Panc1 (cell line): ENCODE measurements around the gene CUX1. TPM values are rescaled to one million over a fixed set of nuclear protein-coding genes. Genes with fewer than 3 reads are reported as not detected.

ENCODE experiments used
- ATAC-seq: fragments of 200-7000 bp; cut with Tn5 transposase; 2 replicates; pipeline ENCODE4 v1.9.1; 2020; ENCODE audit warnings: mild to moderate bottlenecking, moderate library complexity
- BruUV-seq: library from RNA; stranded (reverse); fragments of 400-500 nt; replicated peaks from 2 replicates; lab custom pipeline; 2021; lab: Mats Ljungman, UMichigan
- CTCF ChIA-PET: fragments of 300-600 bp; sonication (Branson Sonifier 250); formaldehyde crosslinking; loops from one replicate; lab custom pipeline; 2022; ENCODE audit warnings: antibody characterized with exemption; lab: Charles Lee
- POLR2A ChIA-PET: fragments of 300-600 bp; sonication (Branson Sonifier 250); formaldehyde crosslinking; loops from one replicate; lab custom pipeline; 2022; ENCODE audit warnings: antibody characterized with exemption; lab: Charles Lee
- DNase-seq: peaks from one replicate; pipeline ENCODE4 v3.0.0-alpha.2; 2010; ENCODE audit warnings: low read depth, low spot score
- H3K27ac ChIP-seq: 2 replicates; pipeline ENCODE4 v1.5.1; 2011; ENCODE audit warnings: mild to moderate bottlenecking, low read length, inconsistent platforms
- H3K27me3 ChIP-seq: fragments of 200-500 bp; sonication (Bioruptor generic); 2 replicates; pipeline ENCODE4 v1.6.0; 2014; ENCODE audit warnings: low read length, inconsistent platforms; ENCODE audit not compliant: control insufficient read depth, insufficient read depth
- H3K36me3 ChIP-seq: fragments of 200-500 bp; sonication (Bioruptor generic); 2 replicates; pipeline ENCODE4 v1.5.1; 2014; ENCODE audit warnings: inconsistent platforms, mild to moderate bottlenecking, low read length, moderate library complexity; ENCODE audit not compliant: control insufficient read depth, insufficient read depth
- H3K4me1 ChIP-seq: 2 replicates; pipeline ENCODE4 v1.5.1; 2011; ENCODE audit warnings: inconsistent platforms, mild to moderate bottlenecking, low read length, moderate library complexity; ENCODE audit not compliant: control insufficient read depth, insufficient read depth
- H3K4me3 ChIP-seq, 2 experiments: 2 replicates each; pipeline ENCODE4 v1.5.1; 2011 to 2012; ENCODE audit warnings: low read depth in 2 of 2, low read length in 2 of 2, mild to moderate bottlenecking in 2 of 2, inconsistent platforms in 1 of 2, moderate library complexity in 1 of 2
- H3K9me3 ChIP-seq: fragments of 200-500 bp; sonication (Bioruptor generic); 2 replicates; pipeline ENCODE4 v1.5.1; 2014; ENCODE audit warnings: low read depth, mild to moderate bottlenecking, inconsistent platforms, low read length, moderate library complexity; ENCODE audit not compliant: control insufficient read depth, insufficient read depth
- CTCF ChIP-seq: fragments of 450-650 bp; IDR thresholded peaks from 2 replicates; pipeline ENCODE4 v1.5.1; 2017; ENCODE audit warnings: mild to moderate bottlenecking
- POLR2AphosphoS5 ChIP-seq: IDR thresholded peaks from 2 replicates; pipeline ENCODE4 v1.6.1; 2012; ENCODE audit warnings: mild to moderate bottlenecking, low read depth, low read length, moderate library complexity
- SIN3A ChIP-seq: IDR thresholded peaks from 2 replicates; pipeline ENCODE4 v1.6.1; 2012; ENCODE audit warnings: low read depth, mild to moderate bottlenecking, low read length, moderate library complexity, borderline replicate concordance; ENCODE audit not compliant: insufficient read depth
- TCF7L2 ChIP-seq: IDR thresholded peaks from 2 replicates; pipeline ENCODE4 v1.6.1; 2011; ENCODE audit warnings: mild to moderate bottlenecking, low read depth, low read length, inconsistent platforms
- in situ Hi-C: cut with HindIII; loops from 2 replicates; pipeline ENCODE4 v1.10.0; 2016; ENCODE audit warnings: low sequenced_read_pairs, low pct_unique_long_range_greater_than_20kb
- intact Hi-C: fragments of 100-400 bp; cut with micrococcal nuclease; formaldehyde crosslinking; loops from one replicate; pipeline ENCODE4 v1.10.0; 2022; ENCODE audit not compliant: unreplicated experiment
- total RNA-seq: library from RNA; stranded (reverse); gene quantifications from one replicate; pipeline ENCODE4 v1.2.1, GENCODE V29; 2021; ENCODE audit not compliant: unreplicated experiment
- TF ChIP-seq, protein P1 (sequence below), 2 experiments: IDR thresholded peaks; 2 replicates each; pipeline ENCODE4 v1.6.1; 2011 to 2012; ENCODE audit warnings: low read depth in 2 of 2, control low read depth in 1 of 2, low read length in 1 of 2, mild to moderate bottlenecking in 1 of 2, moderate library complexity in 1 of 2; ENCODE audit not compliant: insufficient read depth in 1 of 2

The CUX1 gene
- total RNA-seq, 1 experiment from 2014 or later = 50.9 TPM

DNA sequence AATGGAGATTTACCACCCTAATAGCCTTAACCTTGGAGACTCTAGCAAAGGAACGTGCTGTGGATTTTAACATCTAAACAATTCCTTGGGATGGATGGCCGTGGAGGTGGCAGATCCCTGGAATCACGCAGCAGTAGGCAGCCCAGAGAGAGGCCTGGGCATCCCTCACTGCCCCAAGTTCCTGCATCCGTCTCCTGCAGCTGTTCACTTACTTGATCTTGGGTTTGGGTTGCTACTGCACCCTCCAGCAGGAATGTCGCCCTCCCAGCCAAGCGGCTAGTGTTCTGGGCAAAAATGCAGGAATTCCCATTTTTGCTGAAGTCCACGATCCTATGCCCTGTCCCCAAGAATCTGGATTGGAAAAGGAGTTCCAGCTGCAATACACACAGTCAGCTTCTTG lies 302.5 kb downstream of the CUX1 start:
- H3K27me3 ChIP-seq = no peaks in the 10 kb centered on the region
- DNase-seq (no peak), ATAC-seq (no peak)
- H3K36me3 ChIP-seq = no peaks in the 10 kb centered on the region; the same call in 1 of the 2 replicates
- H3K4me3 ChIP-seq = no peak overlapping the region
- no peak for TF ChIP-seq CTCF
- TF ChIP-seq TCF7L2 = no peak
- no peak for TF ChIP-seq POLR2AphosphoS5
- no peak for TF ChIP-seq SIN3A
- TF ChIP-seq, protein P1, sequence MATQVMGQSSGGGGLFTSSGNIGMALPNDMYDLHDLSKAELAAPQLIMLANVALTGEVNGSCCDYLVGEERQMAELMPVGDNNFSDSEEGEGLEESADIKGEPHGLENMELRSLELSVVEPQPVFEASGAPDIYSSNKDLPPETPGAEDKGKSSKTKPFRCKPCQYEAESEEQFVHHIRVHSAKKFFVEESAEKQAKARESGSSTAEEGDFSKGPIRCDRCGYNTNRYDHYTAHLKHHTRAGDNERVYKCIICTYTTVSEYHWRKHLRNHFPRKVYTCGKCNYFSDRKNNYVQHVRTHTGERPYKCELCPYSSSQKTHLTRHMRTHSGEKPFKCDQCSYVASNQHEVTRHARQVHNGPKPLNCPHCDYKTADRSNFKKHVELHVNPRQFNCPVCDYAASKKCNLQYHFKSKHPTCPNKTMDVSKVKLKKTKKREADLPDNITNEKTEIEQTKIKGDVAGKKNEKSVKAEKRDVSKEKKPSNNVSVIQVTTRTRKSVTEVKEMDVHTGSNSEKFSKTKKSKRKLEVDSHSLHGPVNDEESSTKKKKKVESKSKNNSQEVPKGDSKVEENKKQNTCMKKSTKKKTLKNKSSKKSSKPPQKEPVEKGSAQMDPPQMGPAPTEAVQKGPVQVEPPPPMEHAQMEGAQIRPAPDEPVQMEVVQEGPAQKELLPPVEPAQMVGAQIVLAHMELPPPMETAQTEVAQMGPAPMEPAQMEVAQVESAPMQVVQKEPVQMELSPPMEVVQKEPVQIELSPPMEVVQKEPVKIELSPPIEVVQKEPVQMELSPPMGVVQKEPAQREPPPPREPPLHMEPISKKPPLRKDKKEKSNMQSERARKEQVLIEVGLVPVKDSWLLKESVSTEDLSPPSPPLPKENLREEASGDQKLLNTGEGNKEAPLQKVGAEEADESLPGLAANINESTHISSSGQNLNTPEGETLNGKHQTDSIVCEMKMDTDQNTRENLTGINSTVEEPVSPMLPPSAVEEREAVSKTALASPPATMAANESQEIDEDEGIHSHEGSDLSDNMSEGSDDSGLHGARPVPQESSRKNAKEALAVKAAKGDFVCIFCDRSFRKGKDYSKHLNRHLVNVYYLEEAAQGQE (IDR thresholded peaks at IDR 0.05; ENCODE audit: insufficient read depth in 1 of 2, low read depth in 2 of 2, low read length in 1 of 2) = no peak
- H3K27ac ChIP-seq = no peak overlapping the region
- no peaks in the 10 kb centered on the region for H3K9me3 ChIP-seq
- H3K4me1 ChIP-seq = peaks cover 6% of the 10 kb centered on the region; the same call in 1 of the 2 replicates
- in situ Hi-C loops = no loop called here
- POLR2A ChIA-PET = no interaction called here
- intact Hi-C loops = no loop called here
- BruUV-seq = no TSS peak
- CTCF ChIA-PET = no interaction called here

DNA sequence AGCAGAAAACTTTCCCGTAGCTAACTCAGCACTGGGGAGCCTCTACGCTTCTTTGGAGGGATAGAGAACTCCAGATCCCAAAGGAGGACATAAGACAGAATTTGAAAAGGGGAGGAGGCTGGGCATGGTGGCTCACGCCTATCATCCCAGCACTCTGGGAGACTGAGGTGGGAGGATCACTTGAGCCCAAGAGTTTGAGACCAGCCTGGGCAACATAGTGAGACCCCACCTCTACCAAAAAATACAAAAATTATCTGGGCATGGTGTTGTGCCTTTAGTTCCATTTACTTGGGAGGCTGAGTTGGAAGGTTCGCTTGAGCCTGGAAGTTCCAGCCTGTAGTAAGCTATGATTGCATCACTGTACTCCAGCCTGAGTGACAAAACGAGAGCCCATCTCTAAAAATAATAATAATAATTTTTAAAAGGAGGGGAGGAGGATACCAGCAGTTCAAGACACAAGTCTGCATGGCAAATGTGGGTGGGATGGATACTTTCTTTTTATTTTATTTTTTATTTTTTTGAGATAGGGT lies 303.3 kb downstream of the CUX1 start:
- Histone ChIP-seq H3K27ac (no peak overlapping the region), H3K36me3 (no peaks in the 10 kb centered on the region; the same call in 1 of the 2 replicates), H3K27me3 (no peaks in the 10 kb centered on the region), H3K9me3 (no peaks in the 10 kb centered on the region), H3K4me3 (no peak overlapping the region), H3K4me1 (peaks cover 12% of the 10 kb centered on the region; the same call in 1 of the 2 replicates)
- ChIA-PET POLR2A (no interaction called here), CTCF (no interaction called here)
- intact Hi-C loops (no loop called here), in situ Hi-C loops (no loop called here)
- no TSS peak for BruUV-seq
- DNase-seq (no peak), ATAC-seq (no peak)
- TF ChIP-seq TCF7L2 = no peak
- TF ChIP-seq SIN3A = no peak
- TF ChIP-seq, protein P1 (IDR thresholded peaks at IDR 0.05; ENCODE audit: insufficient read depth in 1 of 2, low read depth in 2 of 2, low read length in 1 of 2) = no peak
- no peak for TF ChIP-seq CTCF
- no peak for TF ChIP-seq POLR2AphosphoS5
